Peyer's patch (tissue), 4 donors: ENCODE results near the gene MTSS2. TPM values are rescaled to one million over a fixed set of nuclear protein-coding genes. Genes with fewer than 3 reads are reported as not detected.

Source experiments
- DNase-seq, 3 donors: peaks; one replicate each; pipeline ENCODE4 v3.0.0-alpha.2; 2017 to 2019
- H3K27ac ChIP-seq, 4 donors: fragments of 200-600 bp; sonication (generic); one replicate each; pipeline ENCODE4 v1.5.1; 2016 to 2019
- H3K27me3 ChIP-seq, 2 donors: fragments of 200-600 bp; sonication (generic); one replicate each; pipeline ENCODE4 v1.5.1; 2019
- H3K36me3 ChIP-seq, 3 donors: fragments of 200-600 bp; sonication (generic); one replicate each; pipeline ENCODE4 v1.5.1; 2016 to 2019
- H3K4me1 ChIP-seq, 4 donors: fragments of 200-600 bp; sonication (generic); one replicate each; pipeline ENCODE4 v1.5.1; 2016 to 2019
- H3K4me3 ChIP-seq, 4 donors: fragments of 200-600 bp; sonication (generic); 1 replicate in 3 of 4; 2 replicates in 1 of 4; pipeline ENCODE4 v1.5.1; 2016 to 2019; ENCODE audit warnings: mild to moderate bottlenecking in 1 of 4
- H3K9me3 ChIP-seq, 4 donors: fragments of 200-600 bp; sonication (generic); one replicate each; pipeline ENCODE4 v1.5.1; 2016 to 2019; ENCODE audit warnings: mild to moderate bottlenecking in 1 of 4
- CTCF ChIP-seq, 6 experiments: fragments of 450-650 bp in 4 of 6; fragments of 200-600 bp in 2 of 6; sonication (generic) in 1 of 6; IDR thresholded peaks; one replicate each; pipeline ENCODE4 v1.5.1; 2017 to 2019; ENCODE audit warnings: antibody characterized with exemption in 6 of 6, mild to moderate bottlenecking in 3 of 6, moderate library complexity in 1 of 6
- POLR2A ChIP-seq, 2 donors: fragments of 450-650 bp; IDR thresholded peaks; one replicate each; pipeline ENCODE4 v1.5.1; 2017; ENCODE audit warnings: antibody characterized with exemption in 2 of 2, mild to moderate bottlenecking in 2 of 2, moderate library complexity in 2 of 2
- total RNA-seq, 4 donors: library from RNA; depleted of rRNA; stranded (reverse); fragments of >200 nt; gene quantifications; one replicate each; pipeline ENCODE4 v1.1.0, GENCODE V29; 2016

Gene MTSS2
- total RNA-seq, 4 donors from 2014 or later, result 12.1 to 115 (median 30.4) TPM

- Histone ChIP-seq H3K4me1 (peaks cover 0 to 23% (median 0%) of the 10 kb centered on the region in 4 donors), H3K36me3 (peaks cover 0 to 17% (median 0%) of the 10 kb centered on the region in 3 donors)
- TF ChIP-seq POLR2A (IDR thresholded peaks at IDR 0.05), result no peak
- no peak for TF ChIP-seq CTCF (IDR thresholded peaks at IDR 0.05)
Measured at GRCh38 chr16:70715860-70716357, 30.1 kb upstream of the MTSS2 start.

GRCh38 chr16:70715055-70715858, 29.4 kb upstream of the MTSS2 start:
- peak in 1 of 3 donors; percentile 30 for DNase-seq
- H3K4me1 ChIP-seq, result peaks cover 0 to 23% (median 0%) of the 10 kb centered on the region in 4 donors
- H3K4me3 ChIP-seq, result no peak overlapping the region
- H3K9me3 ChIP-seq, result no peaks in the 10 kb centered on the region
- peaks cover 0 to 11% (median 0%) of the 10 kb centered on the region in 3 donors for H3K36me3 ChIP-seq
- no peak for TF ChIP-seq CTCF (IDR thresholded peaks at IDR 0.05)
- TF ChIP-seq POLR2A (IDR thresholded peaks at IDR 0.05), result no peak
- peak overlapping the region in 3 of 4 donors; percentile 38 to 79 (median 50) for H3K27ac ChIP-seq
- no peaks in the 10 kb centered on the region for H3K27me3 ChIP-seq

More at GRCh38 chr16:70715860-70716357, 30.1 kb upstream of the MTSS2 start:
- Histone ChIP-seq H3K9me3 (no peaks in the 10 kb centered on the region), H3K4me3 (no peak overlapping the region), H3K27ac (peak overlapping the region in 3 of 4 donors; percentile 38 to 79 (median 50)), H3K27me3 (no peaks in the 10 kb centered on the region)
- no peak for DNase-seq

GRCh38 chr16:70714581-70715054, 28.8 kb upstream of the MTSS2 start:
- no peak for DNase-seq
- H3K9me3 ChIP-seq, result no peaks in the 10 kb centered on the region
- no peak overlapping the region for H3K4me3 ChIP-seq
- peak overlapping the region in 3 of 4 donors; percentile 13 to 79 (median 50) for H3K27ac ChIP-seq
- no peaks in the 10 kb centered on the region for H3K27me3 ChIP-seq
- no peak for TF ChIP-seq CTCF (IDR thresholded peaks at IDR 0.05)
- no peak for TF ChIP-seq POLR2A (IDR thresholded peaks at IDR 0.05)
- peaks cover 0 to 6% (median 0%) of the 10 kb centered on the region in 3 donors for H3K36me3 ChIP-seq
- H3K4me1 ChIP-seq, result peaks cover 0 to 23% (median 0%) of the 10 kb centered on the region in 4 donors

- Histone ChIP-seq H3K27me3 (no peaks in the 10 kb centered on the region), H3K4me3 (no peak overlapping the region), H3K36me3 (peaks cover 0 to 6% (median 0%) of the 10 kb centered on the region in 3 donors), H3K4me1 (peaks cover 0 to 23% (median 0%) of the 10 kb centered on the region in 4 donors), H3K27ac (peak overlapping the region in 1 of 4 donors; percentile 79), H3K9me3 (no peaks in the 10 kb centered on the region)
- no peak for DNase-seq
- no peak for TF ChIP-seq CTCF (IDR thresholded peaks at IDR 0.05)
- TF ChIP-seq POLR2A (IDR thresholded peaks at IDR 0.05), result no peak
Measured at GRCh38 chr16:70713824-70714223, 28.0 kb upstream of the MTSS2 start.

GRCh38 chr16:70713342-70713741, 27.5 kb upstream of the MTSS2 start:
- Histone ChIP-seq H3K27ac (peak overlapping the region in 1 of 4 donors; percentile 79), H3K4me1 (peaks cover 0 to 23% (median 0%) of the 10 kb centered on the region in 4 donors), H3K27me3 (no peaks in the 10 kb centered on the region), H3K36me3 (peaks cover 0 to 9% (median 0%) of the 10 kb centered on the region in 3 donors), H3K4me3 (no peak overlapping the region), H3K9me3 (no peaks in the 10 kb centered on the region)
- TF ChIP-seq CTCF (IDR thresholded peaks at IDR 0.05), result no peak
- TF ChIP-seq POLR2A (IDR thresholded peaks at IDR 0.05), result no peak
- no peak for DNase-seq
